ENCODE measurements around the gene LMOD1.
"Not testable (repeated sequence)": the region's sequence is repeated elsewhere in the genome, so short reads cannot be mapped to it uniquely, and the experiment has no call there.

The LMOD1 gene

DNA sequence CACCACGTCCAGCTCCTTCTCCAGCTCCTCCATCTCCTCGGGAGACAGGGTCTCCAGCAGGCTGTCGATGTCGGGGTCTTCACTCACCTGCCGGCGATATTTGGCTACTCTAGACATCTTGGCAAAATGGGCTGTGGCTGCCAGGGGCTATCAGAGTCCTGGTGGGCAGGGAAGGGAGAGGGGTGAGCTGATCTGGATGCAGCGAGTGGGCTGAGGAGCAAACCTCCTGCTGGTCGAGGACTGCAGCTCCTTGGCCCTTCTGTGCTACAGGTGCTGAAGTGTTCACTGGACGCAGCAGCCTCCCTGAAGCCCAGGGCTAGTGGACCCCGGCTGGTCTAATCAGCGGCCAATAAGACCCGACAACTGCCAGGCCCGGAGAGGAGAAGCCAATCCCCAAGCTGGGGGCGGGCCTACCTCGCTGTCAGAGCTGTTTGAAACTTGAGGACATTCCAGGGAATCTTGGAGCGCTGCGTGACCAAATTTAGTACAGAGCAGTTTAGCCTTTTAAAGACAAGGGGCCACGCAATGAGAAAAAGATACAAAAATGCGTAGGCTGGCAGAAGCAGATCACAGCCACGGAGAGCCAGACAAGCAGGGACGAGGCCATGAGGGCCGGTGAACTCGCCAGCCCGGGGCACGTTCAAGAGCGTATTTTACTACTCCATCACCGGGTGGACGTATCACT lies at the start of gene LMOD1:
TSS of gene LMOD1 (minus strand) at position 325 of the 685 bp plus-strand sequence. CDS start at position 117, 208 bp downstream.
- DNase-seq (ENCODE audit: low spot score), result peak; percentile 93

GRCh38 chr1:201990427-201990826 lies 44.1 kb upstream of the LMOD1 start:
- no peak for DNase-seq (ENCODE audit: low spot score)

DNA sequence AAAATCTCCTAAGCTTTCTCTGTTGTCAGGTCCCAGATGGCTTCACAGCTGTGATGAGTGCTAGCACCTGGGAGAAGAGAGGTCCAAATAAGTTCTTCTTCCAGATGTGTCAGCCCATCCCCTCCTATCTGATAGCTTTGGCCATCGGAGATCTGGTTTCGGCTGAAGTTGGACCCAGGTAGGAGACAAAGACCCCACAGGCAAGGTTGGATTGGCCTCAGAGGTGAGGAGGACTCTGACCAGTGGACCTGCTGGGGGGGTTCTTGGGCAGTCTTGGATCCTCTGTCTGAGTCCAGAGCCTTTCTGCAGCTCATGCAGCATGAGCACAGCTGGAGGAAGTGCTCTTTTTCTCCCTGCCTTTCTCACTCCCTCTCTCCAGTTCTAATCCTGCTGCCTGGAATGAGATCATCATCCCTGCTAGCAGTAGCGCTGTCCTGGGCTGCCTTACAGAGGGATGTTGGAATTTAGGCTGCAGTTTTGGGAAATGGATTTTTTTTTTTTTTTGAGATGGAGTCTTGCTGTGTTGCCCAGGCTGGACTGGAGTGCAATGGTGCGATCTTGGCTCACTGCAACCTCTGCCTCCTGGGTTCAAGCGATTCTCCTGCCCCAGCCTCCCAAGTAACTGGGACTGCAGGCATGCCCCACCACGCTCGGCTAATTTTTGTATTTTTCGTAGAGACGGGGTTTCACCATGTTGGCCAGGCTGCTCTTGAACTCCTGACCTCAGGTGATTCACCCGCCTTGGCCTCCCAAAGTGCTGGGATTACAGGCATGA lies 43.2 kb upstream of the LMOD1 start:
- no peak for DNase-seq (ENCODE audit: low spot score)

DNA sequence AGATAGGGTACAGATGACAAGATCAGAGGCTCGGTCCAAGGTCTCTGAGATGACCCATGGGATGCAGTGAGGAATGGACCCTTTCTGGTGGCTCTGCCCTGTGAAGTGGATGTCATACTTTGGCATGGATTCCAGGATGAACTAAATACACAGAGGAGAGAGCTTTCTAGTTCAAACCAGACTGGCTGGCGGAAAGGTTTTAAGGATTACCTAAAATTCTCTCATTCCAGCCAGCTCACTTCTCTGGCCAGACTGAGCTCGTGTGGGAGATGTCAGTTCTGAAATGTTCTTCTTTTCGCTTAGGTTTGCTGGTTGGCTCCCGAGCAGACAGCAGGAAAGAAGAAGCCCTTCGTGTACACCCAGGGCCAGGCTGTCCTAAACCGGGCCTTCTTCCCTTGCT lies 42.3 kb upstream of the LMOD1 start:
- no peak for DNase-seq (ENCODE audit: low spot score)

DNA sequence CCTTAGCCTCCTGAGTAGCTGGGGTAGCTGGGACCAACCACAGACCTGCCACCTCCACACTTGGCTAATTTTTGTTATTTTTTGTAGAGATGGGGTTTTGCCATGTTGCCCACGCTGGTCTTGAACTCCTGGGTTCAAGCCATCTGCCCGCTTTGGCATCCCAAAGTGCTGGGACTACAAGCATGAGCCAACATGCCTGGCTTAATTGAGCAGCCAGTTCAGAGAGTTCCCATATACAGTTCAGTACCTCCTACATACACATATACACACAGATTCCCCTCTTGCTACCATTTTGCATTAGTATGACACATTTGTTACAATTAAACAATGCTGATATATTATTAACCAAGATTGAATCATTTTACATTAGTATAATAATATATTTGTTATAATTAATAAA lies 39.0 kb upstream of the LMOD1 start:
- no peak for DNase-seq (ENCODE audit: low spot score)

GRCh38 chr1:201984446-201984845 lies 38.1 kb upstream of the LMOD1 start:
- no peak for DNase-seq (ENCODE audit: low spot score)

- DNase-seq (ENCODE audit: low spot score), result no peak
Measured at GRCh38 chr1:201983380-201983805, 37.0 kb upstream of the LMOD1 start.

- DNase-seq (ENCODE audit: low spot score), result peak; percentile 87
Measured at GRCh38 chr1:201982623-201983379, 36.5 kb upstream of the LMOD1 start, which contains the start of gene RNPEP. TSS of gene RNPEP (plus strand) at chr1:201982648. CDS start at chr1:201982667, 19 bp downstream.

DNA sequence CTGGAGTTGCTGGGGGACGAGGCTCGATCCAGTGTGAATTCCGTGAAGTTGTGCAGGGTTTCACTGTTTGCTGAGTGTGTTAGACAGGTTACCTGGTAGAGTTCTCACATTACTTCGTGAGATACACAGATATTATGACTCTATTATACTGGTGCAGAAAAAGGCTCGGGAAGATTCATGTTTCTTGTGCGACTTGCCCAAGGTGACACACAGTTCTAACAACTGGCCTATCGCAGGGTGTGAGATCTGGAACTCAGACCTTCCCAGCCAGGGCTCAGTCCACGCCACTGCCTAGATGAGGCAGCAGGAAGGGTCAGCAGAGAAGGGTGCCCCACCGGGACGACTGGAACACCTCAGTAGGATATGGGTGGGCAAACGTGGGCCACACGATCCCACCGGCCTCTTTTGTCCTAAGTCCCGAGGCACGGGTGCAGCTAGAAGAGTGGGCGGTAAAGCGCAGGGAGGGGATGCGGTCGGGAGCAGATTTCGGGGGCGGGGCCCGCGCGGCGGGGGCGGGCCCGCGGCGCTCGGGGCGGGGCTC lies 35.8 kb upstream of the LMOD1 start:
- no peak for DNase-seq (ENCODE audit: low spot score)

- no peak for DNase-seq (ENCODE audit: low spot score)
Measured at GRCh38 chr1:201970334-201971159, 24.2 kb upstream of the LMOD1 start.

DNA sequence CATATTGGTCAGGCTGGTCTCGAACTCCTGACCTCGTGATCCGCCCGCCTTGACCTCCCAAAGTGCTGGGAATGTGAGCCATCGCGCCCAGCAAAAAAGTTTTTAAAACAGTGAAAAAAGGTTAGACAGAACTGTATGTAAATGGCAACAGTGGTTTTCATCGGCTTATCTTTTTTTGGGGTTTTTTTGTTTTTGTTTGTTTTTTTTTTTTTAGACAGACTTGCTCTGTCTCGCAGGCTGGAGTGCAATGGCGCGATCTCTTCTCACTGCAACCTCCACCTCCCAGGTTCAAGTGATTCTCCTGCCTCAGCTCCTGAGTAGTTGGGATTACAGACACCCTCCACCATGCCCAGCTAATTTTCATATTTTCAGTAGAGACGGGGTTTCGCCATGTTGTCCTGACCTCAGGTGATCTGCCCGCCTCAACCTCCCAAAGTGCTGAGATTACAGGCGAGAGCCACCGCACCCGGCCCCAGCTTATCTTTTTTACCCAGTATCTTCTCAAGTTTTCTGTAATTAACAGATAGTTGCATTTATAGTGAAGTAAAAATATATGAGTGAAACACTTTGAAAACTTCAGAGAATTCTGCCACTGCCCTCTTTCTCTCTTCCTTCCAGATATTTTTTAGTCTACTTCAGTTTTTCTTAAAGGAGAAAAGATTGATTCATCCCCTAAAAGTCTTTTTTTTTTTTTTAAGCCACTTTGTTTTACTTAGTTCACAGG lies 22.0 kb upstream of the LMOD1 start:
- DNase-seq (ENCODE audit: low spot score), result no peak

GRCh38 chr1:201966171-201966570 lies 19.8 kb upstream of the LMOD1 start:
- no peak for DNase-seq (ENCODE audit: low spot score)

- DNase-seq (ENCODE audit: low spot score), result no peak
Measured at GRCh38 chr1:201964261-201964660, 17.9 kb upstream of the LMOD1 start.

- not testable (repeated sequence) for DNase-seq (ENCODE audit: low spot score)
Measured at GRCh38 chr1:201962382-201962781, 16.0 kb upstream of the LMOD1 start.

GRCh38 chr1:201958348-201958747 lies 12.0 kb upstream of the LMOD1 start:
- no peak for DNase-seq (ENCODE audit: low spot score)

DNA sequence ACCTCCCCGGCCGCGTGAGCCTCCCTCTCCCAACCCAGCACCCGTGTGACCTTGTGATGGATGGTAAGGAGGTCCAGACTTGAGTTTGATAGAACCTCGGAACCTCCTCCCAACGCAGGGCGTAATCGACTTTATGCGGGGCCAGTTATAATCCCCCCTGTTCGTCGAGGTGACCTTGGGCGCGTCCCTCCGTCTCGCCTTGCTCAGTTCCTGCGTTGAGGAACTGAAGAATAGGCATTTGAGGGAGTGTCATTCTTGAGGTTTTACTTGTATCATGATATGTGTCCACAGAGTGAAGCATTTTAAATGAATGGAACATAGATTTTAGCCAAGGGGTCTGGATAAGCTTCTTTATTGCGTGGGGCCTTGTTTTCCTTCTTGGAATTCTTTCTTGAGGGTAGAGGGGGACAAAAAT lies 9.4 kb upstream of the LMOD1 start:
- no peak for DNase-seq (ENCODE audit: low spot score)

DNA sequence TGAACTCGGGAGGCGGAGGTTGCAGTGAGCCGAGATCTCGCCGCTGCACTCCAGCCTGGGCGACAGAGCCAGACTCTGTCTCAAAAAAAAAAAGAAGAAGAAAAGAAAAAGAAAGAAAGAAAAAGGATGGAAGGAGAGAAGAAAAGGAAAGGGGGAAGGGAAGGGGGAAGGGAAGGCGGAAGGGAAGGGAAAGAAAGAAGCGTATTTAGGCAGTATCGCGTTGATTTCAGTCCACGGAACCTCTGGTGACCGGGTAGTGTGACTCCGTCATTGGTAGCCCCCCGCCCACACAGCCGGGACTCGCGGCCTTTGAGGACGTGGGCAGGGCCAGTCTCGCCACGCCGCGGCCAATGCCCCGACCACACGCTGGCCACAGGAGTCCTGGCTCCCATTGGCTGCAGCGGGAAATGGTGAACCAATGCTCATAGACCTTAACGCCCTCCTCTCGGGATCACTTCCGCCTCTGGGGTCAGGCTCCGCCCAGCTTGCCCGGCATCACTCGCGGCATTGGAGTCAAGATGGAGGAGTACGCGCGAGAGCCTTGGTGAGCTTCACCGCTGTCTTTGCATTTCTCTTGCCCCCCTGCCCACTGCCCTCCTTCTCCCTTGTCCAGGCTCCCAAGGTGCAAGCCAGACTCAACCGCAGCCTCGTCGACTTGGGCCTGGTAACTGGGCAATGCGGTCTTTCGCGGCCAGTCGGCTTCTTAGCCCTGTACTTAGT lies 8.8 kb upstream of the LMOD1 start, which contains the start of gene TIMM17A:
TSS of gene TIMM17A (plus strand) at position 495 of the 720 bp plus-strand sequence. CDS start at position 519, 24 bp downstream.
- DNase-seq (ENCODE audit: low spot score), result peak; percentile 96

DNA sequence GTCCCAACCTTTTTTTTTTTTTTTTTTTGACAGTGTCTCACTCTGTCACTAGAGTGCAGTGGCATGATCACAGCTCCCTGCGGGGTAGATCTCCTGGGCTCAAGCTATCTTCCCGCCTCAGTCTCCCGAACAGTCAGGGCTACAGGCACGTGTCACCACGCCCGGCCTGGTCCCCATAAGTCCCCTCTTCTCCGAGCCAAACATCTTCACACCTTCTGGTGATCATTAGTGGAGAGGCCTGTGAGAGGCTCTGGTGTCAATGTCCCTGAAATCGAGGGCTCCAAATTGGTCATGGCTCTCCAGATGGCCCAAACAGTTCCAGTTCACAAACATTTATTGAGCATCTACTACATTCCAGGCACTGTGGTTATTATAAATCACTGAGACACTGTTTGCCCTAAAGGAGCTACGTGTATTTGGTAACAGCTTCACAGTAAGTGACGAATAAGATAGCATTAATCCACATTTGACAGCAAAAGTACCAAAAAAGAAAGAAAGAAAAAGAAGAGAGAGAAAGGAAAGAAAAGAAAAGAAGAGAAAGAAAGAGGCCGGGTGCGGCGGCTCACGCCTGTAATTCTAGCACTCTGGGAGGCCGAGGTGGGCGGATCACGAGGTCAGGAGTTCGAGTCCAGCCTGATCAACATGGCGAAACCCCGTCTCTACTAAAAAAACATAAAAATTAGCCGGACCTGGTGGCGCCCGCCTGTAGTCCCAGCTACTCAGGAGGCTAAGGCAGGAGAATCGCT lies 8.1 kb upstream of the LMOD1 start:
- no peak for DNase-seq (ENCODE audit: low spot score)

- no peak for DNase-seq (ENCODE audit: low spot score)
Measured at GRCh38 chr1:201949491-201949890, 3.1 kb upstream of the LMOD1 start.

All from ecto neural progenitor cell (in vitro differentiated cells).